NCI-H2107 (cell line): ENCODE measurements around the gene SLCO4A1.

Experiments used
- DNase-seq: peaks from one replicate; lab custom pipeline; 2025; lab: John Stamatoyannopoulos, UW

SLCO4A1 gene

DNA sequence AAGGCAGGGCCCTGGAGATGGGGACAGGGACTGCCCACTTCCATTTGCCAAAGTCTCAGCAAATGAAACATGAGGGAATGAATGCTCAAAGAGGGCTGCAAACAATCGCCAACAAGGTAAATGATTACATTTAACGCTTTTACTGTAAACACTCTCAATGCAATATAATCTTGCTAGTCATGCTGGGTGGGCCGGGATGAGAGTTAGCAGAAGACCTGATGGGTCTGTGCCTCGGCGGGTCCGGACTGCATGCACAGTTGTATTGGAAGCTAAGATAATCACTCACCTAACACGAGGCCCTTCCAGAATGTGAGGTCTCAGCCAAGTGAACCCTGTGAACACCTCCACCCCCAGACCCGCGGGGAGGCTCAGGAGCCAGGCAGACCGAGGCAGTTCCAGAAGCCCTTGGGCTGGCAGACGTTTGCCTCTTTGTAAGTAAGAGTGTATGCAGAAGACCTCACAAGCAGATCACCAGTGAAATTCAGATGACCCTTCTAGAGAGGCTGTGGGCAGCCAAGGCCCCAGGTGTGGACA, 4.7 kb upstream of the SLCO4A1 start:
- no peak for DNase-seq

DNA sequence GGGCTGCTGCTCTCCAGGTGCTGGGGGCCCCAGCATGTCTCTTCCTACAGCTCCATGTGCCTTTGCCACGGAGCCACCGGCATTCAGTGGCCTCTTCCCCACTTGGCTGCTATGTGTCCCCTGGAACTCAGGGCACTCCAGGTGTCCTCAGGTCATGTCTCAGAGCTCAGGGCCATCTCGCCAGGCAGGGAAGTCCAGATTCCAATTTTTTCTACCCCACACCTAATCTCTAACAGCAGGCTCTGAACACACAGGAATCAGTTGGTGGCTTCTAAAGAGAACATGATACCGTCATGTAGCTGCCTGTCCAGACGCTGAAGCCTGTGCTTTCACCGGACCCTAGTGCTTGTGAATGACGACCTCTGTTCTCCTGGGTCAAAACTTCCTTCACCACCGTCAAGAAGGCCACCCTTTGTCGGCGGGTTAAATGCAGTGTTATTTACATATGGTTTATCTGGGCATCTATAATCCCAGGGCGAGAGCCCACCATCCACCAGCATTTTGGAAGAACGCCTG, 4.2 kb upstream of the SLCO4A1 start:
- no peak for DNase-seq

DNA sequence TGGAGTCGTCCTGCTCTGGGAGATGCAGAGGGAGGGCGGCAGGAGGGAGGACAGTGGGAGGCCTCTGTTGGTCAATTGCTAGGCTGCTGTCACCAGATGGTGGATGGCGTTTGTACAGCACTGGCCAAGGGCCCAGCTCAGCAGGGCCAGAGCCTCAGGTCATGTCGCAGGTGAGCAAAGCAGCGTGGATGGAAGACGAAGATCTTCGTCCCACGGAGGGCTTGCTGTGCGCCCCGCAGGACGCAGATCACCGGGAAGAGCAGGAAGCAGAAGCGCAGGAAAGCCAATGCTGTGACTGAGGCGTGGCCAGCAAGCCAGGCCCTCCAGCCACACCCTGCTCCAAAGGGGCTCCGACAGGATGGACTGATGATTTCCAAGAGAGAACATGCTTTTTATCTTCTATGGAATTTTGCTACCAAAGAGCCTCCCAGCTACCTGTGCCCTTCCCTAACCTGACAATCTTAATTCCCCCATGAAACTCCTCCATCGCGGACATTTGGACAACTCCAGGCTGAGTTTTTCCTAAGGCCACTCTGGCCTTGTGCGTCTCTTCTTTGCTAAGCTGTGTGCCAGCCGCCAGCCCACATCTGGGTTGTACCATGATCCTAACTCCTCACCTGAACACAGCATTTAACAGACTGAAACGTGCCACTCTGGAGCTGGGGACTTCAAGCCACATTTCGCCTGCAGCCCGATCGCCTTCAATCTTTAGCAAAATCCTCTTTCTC, 3.5 kb upstream of the SLCO4A1 start:
- no peak for DNase-seq

DNA sequence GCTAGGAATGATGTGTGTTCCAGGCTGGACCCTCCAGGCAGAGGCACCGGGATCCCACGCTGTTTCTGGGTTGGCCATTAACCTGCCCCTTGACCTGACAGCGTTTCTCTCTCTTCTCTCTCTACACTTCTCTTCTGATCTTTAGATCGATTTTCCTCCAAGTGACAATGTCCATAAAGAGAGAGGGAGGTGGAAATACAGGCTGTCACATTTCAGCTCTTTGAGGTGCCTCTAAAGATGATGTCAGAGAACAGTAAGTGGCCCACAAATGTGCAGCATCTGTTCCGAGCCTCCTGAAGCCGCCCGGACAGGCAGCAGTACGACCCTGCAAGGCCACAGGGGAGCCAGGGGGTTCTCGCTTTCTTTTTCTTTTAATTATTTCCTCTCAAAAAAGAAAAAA, 2.5 kb upstream of the SLCO4A1 start:
- no peak for DNase-seq

DNA sequence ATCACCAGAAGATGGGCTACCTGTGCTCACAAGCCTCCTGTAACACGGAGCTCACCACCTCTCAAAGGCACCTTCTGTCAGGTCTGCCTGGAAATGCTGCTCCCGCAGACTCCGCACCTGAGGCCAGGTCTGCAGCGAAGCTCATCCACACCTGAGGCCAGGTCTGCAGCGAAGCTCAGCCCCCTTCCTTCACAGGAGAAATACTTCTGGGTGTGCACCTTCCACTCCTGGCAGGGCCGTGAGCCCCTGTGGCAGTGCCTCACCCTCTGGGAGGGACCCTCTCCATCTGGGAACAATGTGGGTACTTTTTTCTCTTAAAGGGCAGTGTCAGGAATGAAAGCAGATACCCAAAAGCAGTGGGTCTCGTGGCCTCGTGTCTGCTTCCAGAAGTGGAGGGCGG, 1.4 kb upstream of the SLCO4A1 start:
- DNase-seq: no peak

DNA sequence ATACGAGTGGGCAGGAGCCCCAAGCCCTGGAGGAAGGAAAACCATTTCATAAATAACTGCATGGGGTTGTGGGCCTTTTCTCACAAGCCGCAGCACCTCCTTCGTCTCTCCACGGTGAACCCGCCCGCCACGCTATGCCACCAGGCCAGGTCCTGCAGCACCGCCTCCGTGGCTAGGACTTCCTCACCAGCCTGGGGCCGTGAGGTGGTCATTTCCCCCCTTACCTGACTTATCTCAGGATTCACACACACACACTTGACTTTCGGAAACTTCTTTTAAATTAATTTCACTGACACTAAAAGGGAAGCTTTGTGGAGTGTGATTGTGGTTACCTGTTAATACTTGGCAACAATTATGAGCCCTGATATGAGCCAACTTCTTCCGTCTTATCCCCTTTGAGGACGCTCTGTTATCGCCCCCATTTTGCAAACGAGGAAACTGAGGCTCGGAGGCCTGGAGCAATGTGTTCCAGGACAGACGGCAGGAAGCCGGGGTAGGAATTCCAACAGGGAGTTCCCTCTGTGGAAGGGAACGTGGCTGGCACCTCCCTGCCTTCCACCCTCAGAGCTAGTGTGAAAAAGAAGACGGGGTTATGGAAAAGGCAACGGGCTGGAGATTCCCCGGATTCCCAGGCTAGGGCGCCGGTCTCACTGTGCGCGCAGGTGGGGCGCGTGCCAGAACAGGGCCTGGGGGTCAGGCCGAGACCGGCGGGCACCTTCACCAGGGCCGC, 817 bp upstream of the SLCO4A1 start:
- no peak for DNase-seq

DNA sequence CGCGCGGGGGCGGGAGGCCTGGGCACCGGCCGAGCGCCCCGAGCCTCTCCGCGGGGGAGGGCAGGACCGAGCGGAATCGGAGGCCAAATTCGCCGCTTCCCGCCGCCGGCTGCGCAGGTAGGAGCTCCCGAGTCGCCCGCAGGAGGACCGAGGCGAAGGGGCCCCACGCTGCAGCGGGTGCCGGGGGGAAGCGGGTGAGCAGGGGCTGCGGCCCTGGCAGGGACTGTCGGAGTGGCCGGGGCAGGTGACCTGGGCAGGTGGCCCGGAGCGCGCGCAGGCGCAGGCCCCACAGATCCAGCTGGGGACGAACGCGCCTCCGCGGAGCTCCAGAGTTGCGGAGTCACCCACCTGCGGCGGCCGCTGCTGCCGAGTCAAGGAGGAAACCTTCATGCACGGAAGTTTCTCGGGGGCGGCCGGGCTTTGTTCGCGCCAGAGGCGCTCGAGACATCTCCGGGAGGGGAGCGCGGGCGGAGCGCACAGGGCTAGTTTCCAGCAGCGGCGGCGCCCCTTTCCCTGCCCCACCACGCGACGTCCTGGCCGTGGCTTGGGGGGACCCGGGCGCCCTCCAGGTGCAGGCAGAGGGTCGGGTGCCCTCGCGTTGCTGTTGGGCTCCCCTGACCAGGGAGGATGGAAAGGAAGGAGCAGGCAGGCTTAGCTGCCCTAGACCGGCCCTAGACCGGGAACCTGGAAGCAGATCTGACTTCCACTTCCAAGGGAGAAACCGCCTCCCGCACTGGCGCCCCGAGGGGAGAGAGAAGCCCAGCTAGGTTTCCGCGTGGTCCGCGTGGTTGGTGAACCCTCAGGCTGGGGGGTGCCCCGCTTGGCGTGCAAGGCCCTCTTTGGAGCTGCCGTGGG, 590 bp downstream of the SLCO4A1 start:
- no peak for DNase-seq

DNA sequence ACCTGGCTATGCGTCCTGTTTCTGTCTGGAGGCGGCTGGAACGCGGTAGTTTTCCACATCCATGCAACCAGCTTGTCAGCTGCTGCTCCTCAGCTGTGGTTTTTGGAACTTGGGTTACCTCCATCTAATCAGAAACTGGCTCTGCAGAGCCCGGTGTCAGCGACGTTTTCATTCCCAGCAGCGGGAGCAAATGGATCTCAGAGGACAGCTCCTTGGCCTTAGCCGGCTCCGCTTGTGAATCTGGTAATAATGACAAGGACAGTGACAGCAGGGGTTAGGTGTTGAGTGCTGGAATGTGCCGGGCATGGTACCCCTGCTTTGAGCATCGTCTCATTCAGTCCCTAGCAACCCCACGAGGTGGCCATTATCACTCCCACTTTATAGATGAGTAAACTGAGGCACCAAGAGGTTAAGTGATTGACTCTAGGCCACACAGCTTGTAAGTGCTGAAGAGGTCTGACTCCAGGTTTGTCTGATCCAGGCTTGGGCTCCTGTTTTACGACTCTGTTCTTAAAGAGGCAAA, 1.3 kb downstream of the SLCO4A1 start:
- no peak for DNase-seq

DNA sequence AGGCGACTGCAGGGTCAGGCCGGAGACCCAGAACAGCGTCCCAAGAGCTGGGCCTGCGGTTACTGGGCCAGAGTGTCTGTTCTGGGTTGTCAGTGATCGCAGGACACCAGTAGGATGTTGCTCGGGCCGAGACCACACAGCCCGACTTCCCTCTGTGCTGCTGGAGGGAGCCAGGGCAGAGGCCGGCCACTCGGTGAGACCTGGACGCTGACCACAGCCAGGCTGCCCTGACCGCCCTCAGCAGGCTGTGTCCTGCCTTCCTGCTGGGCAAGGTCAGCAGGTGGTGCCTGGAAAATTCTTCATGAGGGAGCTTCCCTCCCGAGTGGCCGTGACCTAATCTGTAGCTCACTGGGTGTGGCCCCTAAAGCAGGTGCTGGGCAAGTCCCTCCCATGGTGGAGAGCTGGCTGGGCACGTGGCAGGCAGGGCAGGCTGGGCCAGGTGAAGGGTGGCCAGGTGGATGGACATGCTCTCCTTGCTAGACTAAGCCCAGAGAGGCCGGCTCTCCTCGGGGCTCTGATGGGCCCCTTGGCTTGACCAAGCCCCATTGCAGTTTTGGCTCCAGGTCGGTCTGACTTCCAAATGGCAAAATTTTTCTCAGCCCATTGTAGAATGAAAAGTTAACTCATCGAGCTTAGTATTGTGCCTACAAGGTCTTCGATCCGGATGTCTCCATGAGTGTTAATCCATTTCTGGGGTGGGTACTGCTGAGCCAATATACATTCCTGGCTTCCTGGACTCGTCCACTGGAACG, 1.9 kb downstream of the SLCO4A1 start:
- no peak for DNase-seq

DNA sequence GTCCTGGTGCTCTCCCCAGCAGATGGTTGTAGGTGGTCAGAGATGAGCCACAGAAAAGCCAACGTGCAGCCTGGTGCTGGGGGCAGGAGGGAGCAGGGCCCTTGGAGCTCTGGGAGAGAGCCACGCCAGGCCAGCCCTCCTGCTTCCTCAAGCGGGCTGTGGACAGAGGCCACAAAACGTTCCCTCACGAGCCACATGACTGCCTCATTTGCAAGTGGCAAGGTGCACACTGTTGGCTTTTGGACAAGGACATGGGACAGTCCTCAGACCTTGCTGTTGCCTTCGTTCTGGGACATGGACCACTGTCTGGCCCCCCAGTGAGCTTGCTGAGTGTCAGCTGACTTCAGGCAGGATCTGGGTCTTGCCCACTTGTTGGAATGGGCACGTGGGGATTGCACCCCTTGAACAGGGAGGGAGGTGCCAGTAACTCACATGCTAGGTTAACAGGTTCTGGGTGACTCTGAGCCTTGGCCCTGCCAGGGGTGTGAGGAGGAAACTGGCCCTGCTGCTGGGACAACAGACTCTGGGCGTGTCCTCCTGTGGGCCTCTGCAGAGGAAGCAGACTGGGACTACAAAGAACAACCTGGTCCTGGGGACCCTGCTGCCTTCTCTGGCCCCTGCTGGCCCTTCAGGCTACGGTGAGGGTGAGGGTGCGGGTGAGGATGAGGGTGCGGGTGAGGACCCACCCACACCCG, 2.6 kb downstream of the SLCO4A1 start:
- DNase-seq: no peak

DNA sequence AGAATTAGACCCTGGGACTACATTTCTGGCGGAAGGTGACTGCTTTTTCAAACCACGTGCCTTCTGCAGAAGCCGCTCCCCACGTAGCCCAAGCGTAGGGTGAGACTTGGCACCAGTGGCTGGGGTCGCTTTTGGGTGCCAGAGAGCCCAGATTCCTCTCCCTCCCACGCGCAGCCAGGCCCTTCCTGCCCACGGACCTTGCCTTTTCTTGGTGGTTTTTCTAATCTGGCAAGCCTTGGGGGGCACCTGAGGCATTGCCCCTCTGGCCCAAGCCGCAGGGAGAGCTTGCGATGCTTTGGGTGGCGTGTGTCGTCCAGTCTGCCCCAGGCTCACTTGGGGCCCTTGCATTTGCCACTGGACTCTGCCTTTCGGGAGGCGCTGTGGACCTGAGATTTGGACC, 3.3 kb downstream of the SLCO4A1 start:
- no peak for DNase-seq

DNA sequence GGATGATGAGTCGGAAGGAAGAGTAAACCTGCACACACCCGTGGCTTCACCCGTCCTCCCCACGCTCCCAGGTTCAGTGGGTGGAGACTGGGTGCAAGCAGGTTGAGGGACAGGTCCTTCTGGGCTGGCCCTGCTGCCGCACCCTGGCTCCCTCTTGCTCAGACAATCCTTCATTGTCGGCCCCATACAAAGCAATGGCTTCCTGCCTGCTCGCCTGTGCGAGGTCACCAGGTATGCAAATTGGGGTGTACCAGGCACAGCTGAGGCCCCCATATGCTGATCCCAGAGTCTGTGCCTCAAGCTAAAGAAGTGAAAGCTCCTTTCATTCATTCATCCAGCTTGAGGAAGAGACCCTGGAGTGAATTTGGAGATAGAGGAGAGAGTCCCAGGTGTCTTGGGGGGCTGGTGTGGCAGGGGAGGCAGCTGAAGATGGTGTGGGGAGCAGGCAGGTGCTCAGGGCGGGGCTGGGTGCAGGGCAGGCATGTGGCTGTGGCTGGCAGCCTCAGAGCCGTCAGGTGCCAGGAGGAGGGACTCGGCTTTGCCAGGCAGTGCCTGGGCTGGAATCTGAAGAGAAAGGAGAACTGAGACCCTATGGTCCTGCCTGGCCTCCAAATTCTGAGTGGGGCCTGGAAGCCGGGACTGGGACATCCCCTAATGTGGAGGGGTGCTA, 4.7 kb downstream of the SLCO4A1 start:
- DNase-seq: no peak

DNA sequence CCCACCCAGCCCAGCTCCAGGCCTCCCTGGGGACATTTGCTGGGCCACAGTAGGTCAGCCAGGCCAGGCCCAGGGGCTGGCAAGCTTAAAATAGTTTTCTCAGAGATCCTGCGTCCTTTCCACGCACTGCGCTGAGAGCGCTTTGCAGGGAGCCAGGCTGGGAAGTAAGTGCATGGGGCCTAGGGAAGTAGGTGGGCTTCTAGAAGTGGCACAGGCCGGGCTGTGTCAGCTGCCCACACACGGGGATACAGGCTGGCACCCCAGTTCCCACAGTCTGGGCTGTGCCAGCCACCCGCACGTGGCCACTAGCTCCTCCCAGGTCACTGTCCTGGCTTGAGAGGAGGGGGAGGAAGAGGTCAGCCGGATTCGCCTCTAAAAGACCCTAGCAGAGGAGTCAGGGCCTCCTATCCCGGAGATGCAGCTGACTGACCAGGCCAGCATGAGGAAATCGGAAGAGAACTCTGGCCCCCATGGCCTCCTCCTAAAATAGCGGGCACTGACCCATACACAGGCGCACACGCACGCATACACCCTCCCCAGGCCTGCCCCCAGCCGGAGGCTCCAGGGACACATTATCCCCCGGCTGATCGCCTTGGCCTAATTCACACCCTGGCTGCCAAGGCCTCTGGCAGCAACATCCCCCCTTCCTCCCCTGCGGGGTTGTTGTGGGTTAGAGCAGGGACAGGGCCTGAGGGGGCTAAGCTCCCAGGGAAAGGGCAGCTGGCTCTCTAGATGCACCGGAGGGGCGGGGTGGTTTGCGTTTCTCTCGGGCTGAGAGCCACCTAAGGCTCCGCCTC, 5.4 kb downstream of the SLCO4A1 start:
- no peak for DNase-seq

DNA sequence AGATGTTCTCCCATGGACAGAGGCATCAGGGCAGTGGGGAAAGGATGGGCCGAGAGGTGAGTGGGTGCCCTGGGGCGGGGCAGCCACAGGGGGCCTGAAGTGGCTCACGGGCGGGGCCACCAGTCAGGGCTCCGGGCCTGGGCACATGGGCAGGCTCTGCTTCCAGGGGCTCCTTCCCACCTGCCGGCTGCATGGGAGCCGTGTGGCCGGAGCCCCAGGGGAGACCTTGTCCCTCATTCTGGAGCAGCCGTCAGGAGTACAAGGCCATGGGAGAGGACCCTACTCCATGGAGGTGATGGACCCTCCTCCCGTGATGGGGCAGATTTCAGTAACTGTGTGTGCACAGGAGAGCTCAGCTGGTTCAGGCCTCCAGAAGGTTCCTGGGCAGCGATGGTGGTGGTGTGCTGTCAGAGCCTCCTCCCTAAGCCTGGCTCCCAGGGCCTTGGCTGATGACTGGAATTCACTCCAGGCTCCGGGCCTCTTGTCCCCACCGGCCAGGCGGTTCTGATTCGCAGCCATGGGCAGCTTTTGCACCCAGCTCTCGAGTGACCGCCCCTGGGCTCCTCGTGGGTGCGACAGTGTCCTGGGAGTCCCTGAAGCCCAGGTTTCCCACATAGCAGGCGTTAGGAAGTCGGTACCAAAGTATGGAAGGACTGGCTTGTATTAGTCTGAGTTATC, 6.2 kb downstream of the SLCO4A1 start:
- DNase-seq: no peak

DNA sequence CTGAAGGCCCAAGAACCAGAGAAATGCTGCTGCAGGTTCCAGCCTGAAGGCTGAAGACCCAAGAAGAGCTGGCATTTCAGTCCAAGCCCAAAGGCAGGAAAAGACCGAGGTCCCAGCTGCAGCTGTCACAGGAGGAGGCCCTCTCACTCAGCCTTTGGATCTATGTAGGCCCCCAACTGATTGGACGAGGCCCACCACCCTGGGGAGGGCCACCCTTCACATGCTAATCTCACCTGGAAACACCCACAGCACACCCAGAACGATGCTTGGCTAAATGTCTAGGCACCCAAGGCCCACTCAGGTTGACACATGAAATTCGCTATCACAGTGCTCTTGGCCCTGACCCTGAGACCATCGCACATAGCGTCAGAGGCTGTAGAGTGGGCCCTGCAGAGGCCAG, 6.8 kb downstream of the SLCO4A1 start:
- DNase-seq: no peak

DNA sequence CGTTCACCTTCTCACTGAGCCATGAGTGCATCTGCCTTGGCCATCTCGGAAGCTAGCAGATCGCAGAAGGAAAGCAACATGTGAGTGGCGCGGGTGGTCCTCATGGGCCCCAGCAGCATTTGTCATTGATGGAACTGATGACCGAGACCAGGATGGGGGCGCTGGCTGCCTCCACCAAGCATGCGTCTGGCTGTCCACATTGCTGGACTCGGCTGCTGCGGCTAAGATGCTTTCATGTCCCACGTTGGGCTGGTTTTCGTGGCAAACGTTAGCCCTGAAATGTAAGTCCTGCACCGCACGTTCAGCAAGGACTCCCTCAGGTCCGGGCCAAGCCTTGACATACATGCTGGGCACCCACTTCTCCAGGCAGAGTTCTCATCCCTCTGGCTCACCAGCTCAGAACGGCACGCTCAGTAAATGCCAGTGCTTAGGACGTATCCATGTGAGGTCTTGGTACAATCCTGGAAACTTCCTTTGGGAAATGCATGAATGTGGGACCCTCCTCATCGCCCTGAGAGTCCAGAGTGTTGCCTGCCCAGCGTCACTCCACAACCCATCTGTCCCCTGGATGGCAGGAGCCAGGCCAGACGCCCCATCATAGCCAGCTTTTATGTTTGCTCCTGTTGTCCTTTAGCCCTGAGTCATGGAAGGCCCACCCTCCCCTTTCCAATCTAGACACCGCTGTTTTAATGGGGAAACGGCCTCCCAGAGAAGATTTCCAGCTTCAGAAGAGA, 8.4 kb downstream of the SLCO4A1 start:
- DNase-seq: no peak

DNA sequence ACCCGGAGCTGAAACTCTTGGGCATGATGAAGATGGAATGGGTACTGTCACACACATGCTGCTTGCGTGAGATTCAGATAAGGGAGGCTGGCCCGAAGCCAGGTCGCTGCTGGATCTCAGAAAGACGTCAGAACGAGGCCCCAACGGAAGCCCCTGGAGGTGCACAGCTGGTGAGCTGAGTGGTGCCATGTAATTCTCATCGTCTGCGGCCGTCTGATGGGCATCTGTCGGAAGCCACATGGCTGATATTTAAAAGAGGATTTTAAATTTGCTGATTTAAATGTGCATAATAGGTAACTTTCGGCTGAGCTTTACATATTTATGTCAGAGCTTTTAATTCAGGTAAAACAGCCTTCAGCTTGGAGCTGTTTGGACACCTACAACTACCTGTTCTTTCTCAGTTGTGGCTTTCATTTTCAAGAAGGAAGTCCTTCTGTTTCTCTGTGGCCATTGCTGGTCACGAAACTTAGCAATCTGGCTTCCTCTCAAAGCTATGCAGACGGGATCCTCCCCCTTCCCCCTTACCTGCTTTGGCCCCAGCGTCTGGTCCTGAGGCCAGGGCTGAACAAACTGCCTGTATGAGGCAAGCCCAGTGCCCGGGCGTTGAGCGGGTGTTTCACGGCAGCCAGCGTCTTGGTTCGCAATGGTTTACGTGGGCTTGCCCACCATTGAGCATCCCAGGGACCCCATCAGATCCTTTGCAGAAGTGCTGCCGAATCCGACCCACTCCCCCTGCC, 9.2 kb downstream of the SLCO4A1 start:
- no peak for DNase-seq
